Activated naive CD4-positive, alpha-beta T cell treated with anti-CD3 and anti-CD28 coated beads, Interleukin-2, amount 50 U/mL, for 16 hours (primary cell): ENCODE measurements around the gene PUM2.

Source experiments
- DNase-seq: peaks from one replicate; pipeline ENCODE4 v3.0.0-alpha.2; 2020

Gene PUM2

GRCh38 chr2:20343128-20343527 lies 7.5 kb downstream of the PUM2 start:
- DNase-seq: no peak

GRCh38 chr2:20339012-20339411 lies 11.6 kb downstream of the PUM2 start:
- DNase-seq: no peak

GRCh38 chr2:20334605-20335203 lies 15.9 kb downstream of the PUM2 start:
- no peak for DNase-seq

- DNase-seq: no peak
Observed at GRCh38 chr2:20333738-20334137, 16.9 kb downstream of the PUM2 start.

- DNase-seq: no peak
Observed at GRCh38 chr2:20330192-20330591, 20.5 kb downstream of the PUM2 start.

- no peak for DNase-seq
Observed at GRCh38 chr2:20327370-20327769, 23.3 kb downstream of the PUM2 start.

- DNase-seq: peak; percentile 49
Observed at GRCh38 chr2:20326163-20326780, 24.4 kb downstream of the PUM2 start.

GRCh38 chr2:20322527-20323300 lies 27.9 kb downstream of the PUM2 start:
- no peak for DNase-seq

- DNase-seq: no peak
Observed at GRCh38 chr2:20317690-20318089, 33.0 kb downstream of the PUM2 start.

GRCh38 chr2:20317197-20317596 lies 33.4 kb downstream of the PUM2 start:
- DNase-seq: no peak

GRCh38 chr2:20314562-20315501 lies 35.8 kb downstream of the PUM2 start:
- no peak for DNase-seq

GRCh38 chr2:20313659-20314058 lies 37.0 kb downstream of the PUM2 start:
- no peak for DNase-seq

GRCh38 chr2:20309001-20309400 lies 41.6 kb downstream of the PUM2 start:
- DNase-seq: no peak

- DNase-seq: no peak
Observed at GRCh38 chr2:20307311-20307710, 43.3 kb downstream of the PUM2 start.

GRCh38 chr2:20304411-20304810 lies 46.2 kb downstream of the PUM2 start:
- DNase-seq: no peak

- no peak for DNase-seq
Observed at GRCh38 chr2:20303966-20304365, 46.7 kb downstream of the PUM2 start.

GRCh38 chr2:20302019-20302418 lies 48.6 kb downstream of the PUM2 start:
- no peak for DNase-seq

GRCh38 chr2:20300656-20301055 lies 50.0 kb downstream of the PUM2 start:
- no peak for DNase-seq

GRCh38 chr2:20299113-20299512 lies 51.5 kb downstream of the PUM2 start:
- DNase-seq: no peak

GRCh38 chr2:20294231-20294630 lies 56.4 kb downstream of the PUM2 start:
- DNase-seq: no peak

- no peak for DNase-seq
Observed at GRCh38 chr2:20292984-20293383, 57.7 kb downstream of the PUM2 start.

- no peak for DNase-seq
Observed at GRCh38 chr2:20291846-20292408, 58.7 kb downstream of the PUM2 start.

GRCh38 chr2:20291106-20291564 lies 59.5 kb downstream of the PUM2 start:
- DNase-seq: no peak
